ENCODE results near the gene PLA2G2E. TPM values are rescaled to one million over a fixed set of nuclear protein-coding genes. Genes with fewer than 3 reads are reported as not detected.

Gene PLA2G2E
- total and polyA plus RNA-seq, 2 donors (not counting 1 experiment from before 2014, with no cell fraction given), result not detected

DNA sequence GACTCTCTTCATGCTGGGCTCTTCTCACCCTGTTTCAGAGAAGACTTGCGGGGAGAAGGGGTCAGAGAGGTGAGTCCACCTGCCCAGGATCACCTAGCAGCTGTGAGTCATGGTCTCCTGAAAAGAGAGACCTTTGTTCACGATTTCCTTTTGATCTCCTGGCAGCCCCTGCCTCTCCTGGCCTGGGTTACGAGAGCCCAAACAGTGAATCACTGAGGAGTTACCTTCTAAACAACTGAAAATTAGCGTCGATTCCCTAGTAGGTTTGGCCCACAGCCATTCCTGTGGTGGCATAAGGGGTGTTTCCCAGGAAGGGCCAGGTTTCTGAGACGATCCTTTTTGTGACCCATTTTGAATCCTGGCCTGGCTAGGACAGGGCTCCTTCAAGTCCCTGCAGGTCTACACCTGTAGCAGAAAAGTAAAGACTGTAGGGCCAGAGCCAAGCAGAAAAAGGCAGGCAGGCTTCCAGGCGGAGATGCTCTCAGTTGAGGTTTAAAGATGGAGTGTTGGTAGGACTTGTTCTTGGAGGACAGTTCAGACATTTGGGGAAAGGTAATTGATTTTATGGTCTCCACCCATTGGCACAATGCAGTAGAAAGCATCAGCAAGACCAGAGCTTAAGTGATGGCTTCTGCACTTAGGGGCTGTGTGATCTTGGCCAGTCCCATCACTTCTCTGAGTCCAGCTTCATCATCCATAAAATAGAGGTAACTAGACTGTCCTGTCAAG, 2.1 kb upstream of the PLA2G2E start:
- H2AFZ ChIP-seq (ENCODE audit: low read length), result no peak overlapping the region
- H3K79me2 ChIP-seq (ENCODE audit: control insufficient read depth, insufficient read depth, low read length), result no peaks in the 10 kb centered on the region
- H3K27ac ChIP-seq (ENCODE audit: insufficient read depth, low read length), result no peak overlapping the region
- no peaks in the 10 kb centered on the region for H4K20me1 ChIP-seq (ENCODE audit: control insufficient read depth, extremely low read depth, insufficient read depth, low read length)
- H3K4me2 ChIP-seq (ENCODE audit: extremely low read depth, insufficient read depth, low read length), result no peak overlapping the region
- H3K36me3 ChIP-seq (ENCODE audit: control insufficient read depth, insufficient read depth, low read length), result no peaks in the 10 kb centered on the region
- no peak overlapping the region for H3K4me3 ChIP-seq (replicated peaks in 1 of 4; ENCODE audit: control extremely low read depth in 1 of 4, insufficient read depth in 1 of 4, low read depth in 3 of 4, low read length in 4 of 4)
- H3K9me3 ChIP-seq (ENCODE audit: control insufficient read depth, insufficient read depth, low read depth, low read length), result no peaks in the 10 kb centered on the region
- no peaks in the 10 kb centered on the region for H3K4me1 ChIP-seq (ENCODE audit: control insufficient read depth, extremely low read depth, insufficient read depth, low read length)
- no peak overlapping the region for H3K9ac ChIP-seq (ENCODE audit: insufficient read depth, low read length)
- TF ChIP-seq, protein P1, sequence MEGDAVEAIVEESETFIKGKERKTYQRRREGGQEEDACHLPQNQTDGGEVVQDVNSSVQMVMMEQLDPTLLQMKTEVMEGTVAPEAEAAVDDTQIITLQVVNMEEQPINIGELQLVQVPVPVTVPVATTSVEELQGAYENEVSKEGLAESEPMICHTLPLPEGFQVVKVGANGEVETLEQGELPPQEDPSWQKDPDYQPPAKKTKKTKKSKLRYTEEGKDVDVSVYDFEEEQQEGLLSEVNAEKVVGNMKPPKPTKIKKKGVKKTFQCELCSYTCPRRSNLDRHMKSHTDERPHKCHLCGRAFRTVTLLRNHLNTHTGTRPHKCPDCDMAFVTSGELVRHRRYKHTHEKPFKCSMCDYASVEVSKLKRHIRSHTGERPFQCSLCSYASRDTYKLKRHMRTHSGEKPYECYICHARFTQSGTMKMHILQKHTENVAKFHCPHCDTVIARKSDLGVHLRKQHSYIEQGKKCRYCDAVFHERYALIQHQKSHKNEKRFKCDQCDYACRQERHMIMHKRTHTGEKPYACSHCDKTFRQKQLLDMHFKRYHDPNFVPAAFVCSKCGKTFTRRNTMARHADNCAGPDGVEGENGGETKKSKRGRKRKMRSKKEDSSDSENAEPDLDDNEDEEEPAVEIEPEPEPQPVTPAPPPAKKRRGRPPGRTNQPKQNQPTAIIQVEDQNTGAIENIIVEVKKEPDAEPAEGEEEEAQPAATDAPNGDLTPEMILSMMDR (conservative IDR thresholded peaks at IDR 0.05 in 1 of 2, IDR thresholded peaks at IDR 0.05 in 1 of 2; ENCODE audit: low read depth in 1 of 2, low read length in 2 of 2), result no peak
- no peak for TF ChIP-seq EZH2 (IDR thresholded peaks at IDR 0.05; ENCODE audit: low read length, missing control alignments)
- DNase-seq (ENCODE audit: low read depth in 2 of 2), result peak in 1 of 2 donors; percentile 15
- no peaks in the 10 kb centered on the region for H3K27me3 ChIP-seq (ENCODE audit: control insufficient read depth, insufficient read depth, low read length)

DNA sequence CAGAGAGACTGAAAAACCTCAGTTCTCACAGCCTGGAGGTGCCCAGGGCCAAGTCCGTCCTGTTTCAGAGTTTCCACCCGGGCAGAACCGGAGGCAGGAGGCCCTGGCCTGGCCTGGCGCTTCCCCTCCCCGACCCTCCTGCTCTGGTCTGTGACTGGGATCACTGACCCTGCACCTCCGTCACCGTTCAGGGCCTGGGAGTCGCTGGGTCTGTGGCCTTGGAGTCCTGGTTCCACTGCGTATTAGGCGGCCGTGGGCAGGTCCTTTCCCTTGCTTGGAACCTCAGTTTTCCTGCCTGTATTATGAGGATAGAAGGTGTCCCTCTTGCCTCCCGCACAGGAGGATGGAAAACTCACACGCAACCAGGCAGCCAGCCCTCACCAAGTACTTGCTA, 533 bp upstream of the PLA2G2E start:
- no peak for DNase-seq (ENCODE audit: low read depth in 2 of 2)

DNA sequence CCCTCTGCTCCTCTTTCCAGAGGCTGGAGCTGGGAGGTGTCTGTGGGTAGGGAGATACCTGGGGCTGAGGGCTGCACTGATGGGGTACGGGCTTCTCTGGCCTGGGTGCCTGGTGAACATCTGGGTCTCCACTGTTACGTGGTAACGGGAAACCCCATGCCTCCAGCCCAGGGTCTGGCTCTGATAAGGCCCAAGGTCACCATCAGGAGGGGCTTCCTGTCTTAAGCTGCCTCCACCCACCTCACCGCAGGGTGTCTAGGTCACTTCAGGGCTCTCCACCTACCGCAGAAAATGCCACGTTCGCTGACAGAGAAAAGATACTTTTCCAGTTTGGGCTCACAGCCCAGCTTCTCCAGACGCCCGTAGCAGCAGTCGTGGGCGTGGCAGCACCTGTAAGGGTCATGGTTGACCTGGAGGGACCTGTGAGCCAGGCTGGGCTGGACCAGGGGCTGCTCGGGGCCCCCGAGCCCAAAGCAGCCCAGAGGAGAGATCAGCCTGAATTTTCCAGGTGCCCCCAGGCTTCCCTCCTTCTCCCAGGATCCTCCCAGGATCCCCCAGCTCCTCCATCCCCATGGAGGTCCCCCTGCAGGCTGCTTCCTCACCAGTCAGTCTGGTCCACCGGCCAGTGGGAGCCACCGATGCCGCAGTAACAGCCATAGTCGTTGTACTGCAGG, 1.3 kb downstream of the PLA2G2E start:
- Histone ChIP-seq H3K79me2 (ENCODE audit: control insufficient read depth, insufficient read depth, low read length) (no peaks in the 10 kb centered on the region), H4K20me1 (ENCODE audit: control insufficient read depth, extremely low read depth, insufficient read depth, low read length) (no peaks in the 10 kb centered on the region), H3K9me3 (ENCODE audit: control insufficient read depth, insufficient read depth, low read depth, low read length) (no peaks in the 10 kb centered on the region), H3K27me3 (ENCODE audit: control insufficient read depth, insufficient read depth, low read length) (no peaks in the 10 kb centered on the region), H3K27ac (ENCODE audit: insufficient read depth, low read length) (no peak overlapping the region), H3K4me3 (replicated peaks in 1 of 4; ENCODE audit: control extremely low read depth in 1 of 4, insufficient read depth in 1 of 4, low read depth in 3 of 4, low read length in 4 of 4) (no peak overlapping the region), H3K4me1 (ENCODE audit: control insufficient read depth, extremely low read depth, insufficient read depth, low read length) (no peaks in the 10 kb centered on the region), H2AFZ (ENCODE audit: low read length) (no peak overlapping the region), H3K36me3 (ENCODE audit: control insufficient read depth, insufficient read depth, low read length) (no peaks in the 10 kb centered on the region), H3K4me2 (ENCODE audit: extremely low read depth, insufficient read depth, low read length) (no peak overlapping the region), H3K9ac (ENCODE audit: insufficient read depth, low read length) (no peak overlapping the region)
- DNase-seq (ENCODE audit: low read depth in 2 of 2), result no peak
- no peak for TF ChIP-seq EZH2 (IDR thresholded peaks at IDR 0.05; ENCODE audit: low read length, missing control alignments)
- TF ChIP-seq, protein P1 (conservative IDR thresholded peaks at IDR 0.05 in 1 of 2, IDR thresholded peaks at IDR 0.05 in 1 of 2; ENCODE audit: low read depth in 1 of 2, low read length in 2 of 2), result no peak

More for the DNA sequence above, 533 bp upstream of the PLA2G2E start:
- TF ChIP-seq, protein P1 (conservative IDR thresholded peaks at IDR 0.05 in 1 of 2, IDR thresholded peaks at IDR 0.05 in 1 of 2; ENCODE audit: low read depth in 1 of 2, low read length in 2 of 2), result no peak
- TF ChIP-seq EZH2 (IDR thresholded peaks at IDR 0.05; ENCODE audit: low read length, missing control alignments), result no peak
- H3K4me3 ChIP-seq (replicated peaks in 1 of 4; ENCODE audit: control extremely low read depth in 1 of 4, insufficient read depth in 1 of 4, low read depth in 3 of 4, low read length in 4 of 4), result no peak overlapping the region
- no peaks in the 10 kb centered on the region for H3K27me3 ChIP-seq (ENCODE audit: control insufficient read depth, insufficient read depth, low read length)
- H3K36me3 ChIP-seq (ENCODE audit: control insufficient read depth, insufficient read depth, low read length), result no peaks in the 10 kb centered on the region
- H3K27ac ChIP-seq (ENCODE audit: insufficient read depth, low read length), result no peak overlapping the region
- no peaks in the 10 kb centered on the region for H3K9me3 ChIP-seq (ENCODE audit: control insufficient read depth, insufficient read depth, low read depth, low read length)
- no peak overlapping the region for H3K9ac ChIP-seq (ENCODE audit: insufficient read depth, low read length)
- no peaks in the 10 kb centered on the region for H3K4me1 ChIP-seq (ENCODE audit: control insufficient read depth, extremely low read depth, insufficient read depth, low read length)
- H3K79me2 ChIP-seq (ENCODE audit: control insufficient read depth, insufficient read depth, low read length), result no peaks in the 10 kb centered on the region
- no peaks in the 10 kb centered on the region for H4K20me1 ChIP-seq (ENCODE audit: control insufficient read depth, extremely low read depth, insufficient read depth, low read length)
- H3K4me2 ChIP-seq (ENCODE audit: extremely low read depth, insufficient read depth, low read length), result no peak overlapping the region
- H2AFZ ChIP-seq (ENCODE audit: low read length), result no peak overlapping the region
